Activated CD4-positive, alpha-beta T cell treated with anti-CD3 and anti-CD28 coated beads, Interleukin-2, amount 50 U/mL, for 1 hour (primary cell): ENCODE measurements around the gene RTN4IP1.
"Not testable (repeated sequence)": the region's sequence is repeated elsewhere in the genome, so short reads cannot be mapped to it uniquely, and the experiment has no call there.

Experiments used
- DNase-seq: peaks from one replicate; pipeline ENCODE4 v3.0.0-alpha.2; 2020

The RTN4IP1 gene

GRCh38 chr6:106626485-106626884 lies 2.8 kb downstream of the RTN4IP1 start:
- DNase-seq, result no peak

GRCh38 chr6:106623039-106623438 lies 6.3 kb downstream of the RTN4IP1 start:
- DNase-seq, result no peak

GRCh38 chr6:106622412-106622811 lies 6.9 kb downstream of the RTN4IP1 start:
- DNase-seq, result no peak

- no peak for DNase-seq
These were observed 8.2 kb downstream of the RTN4IP1 start for GRCh38 chr6:106620931-106621672.

GRCh38 chr6:106619223-106619622 lies 10.1 kb downstream of the RTN4IP1 start:
- DNase-seq, result no peak

GRCh38 chr6:106618324-106618723 lies 11.0 kb downstream of the RTN4IP1 start:
- DNase-seq, result no peak

GRCh38 chr6:106617857-106618256 lies 11.4 kb downstream of the RTN4IP1 start:
- no peak for DNase-seq

GRCh38 chr6:106617302-106617701 lies 12.0 kb downstream of the RTN4IP1 start:
- no peak for DNase-seq

- no peak for DNase-seq
These were observed 14.6 kb downstream of the RTN4IP1 start for GRCh38 chr6:106614592-106615257.

- DNase-seq, result no peak
These were observed 15.1 kb downstream of the RTN4IP1 start for GRCh38 chr6:106614166-106614565.

- no peak for DNase-seq
These were observed 15.7 kb downstream of the RTN4IP1 start for GRCh38 chr6:106613590-106613989.

- DNase-seq, result no peak
These were observed 16.5 kb downstream of the RTN4IP1 start for GRCh38 chr6:106612671-106613416.

- no peak for DNase-seq
These were observed 18.3 kb downstream of the RTN4IP1 start for GRCh38 chr6:106611030-106611429.

GRCh38 chr6:106609699-106610098 lies 19.6 kb downstream of the RTN4IP1 start:
- DNase-seq, result no peak

GRCh38 chr6:106608080-106608668 lies 21.1 kb downstream of the RTN4IP1 start:
- no peak for DNase-seq

GRCh38 chr6:106600329-106600728 lies 29.0 kb downstream of the RTN4IP1 start:
- DNase-seq, result no peak

- DNase-seq, result no peak
These were observed 29.9 kb downstream of the RTN4IP1 start for GRCh38 chr6:106599440-106599839.

- no peak for DNase-seq
These were observed 38.0 kb downstream of the RTN4IP1 start for GRCh38 chr6:106591111-106591825.

- not testable (repeated sequence) for DNase-seq
These were observed 40.4 kb downstream of the RTN4IP1 start for GRCh38 chr6:106588937-106589336.

- no peak for DNase-seq
These were observed 42.4 kb downstream of the RTN4IP1 start for GRCh38 chr6:106586815-106587415.

GRCh38 chr6:106581468-106581867 lies 47.8 kb downstream of the RTN4IP1 start:
- no peak for DNase-seq

GRCh38 chr6:106579281-106579680 lies 50.0 kb downstream of the RTN4IP1 start:
- no peak for DNase-seq
